Upper lobe of left lung (tissue), 6 donors: ENCODE results near the gene PARD3B. TPM values are rescaled to one million over a fixed set of nuclear protein-coding genes. Genes with fewer than 3 reads are reported as not detected.

Experiments
- ATAC-seq, 2 donors: fragments of 200-7000 bp; cut with Tn5 transposase; one replicate each; pipeline ENCODE4 v1.9.1; 2022; ENCODE audit warnings: mild to moderate bottlenecking in 2 of 2, moderate library complexity in 2 of 2; ENCODE audit not compliant: low FRiP score in 2 of 2
- DNase-seq, 2 donors: peaks; one replicate each; pipeline ENCODE4 v3.0.0-alpha.2; 2019 to 2020
- H3K27ac ChIP-seq, 4 donors: fragments of 200-600 bp; sonication (generic); one replicate each; pipeline ENCODE4 v1.5.1; 2016 to 2019
- H3K27me3 ChIP-seq, 4 donors: fragments of 200-600 bp; sonication (generic); one replicate each; pipeline ENCODE4 v1.5.1; 2017 to 2019
- H3K36me3 ChIP-seq, 4 donors: fragments of 200-600 bp; sonication (generic); one replicate each; pipeline ENCODE4 v1.5.1; 2016 to 2019
- H3K4me1 ChIP-seq, 4 donors: fragments of 200-600 bp; sonication (generic); one replicate each; pipeline ENCODE4 v1.5.1; 2018 to 2019
- H3K4me3 ChIP-seq, 4 donors: fragments of 200-600 bp; sonication (generic); one replicate each; pipeline ENCODE4 v1.5.1; 2017 to 2019; ENCODE audit warnings: mild to moderate bottlenecking in 2 of 4, moderate library complexity in 1 of 4
- H3K9me3 ChIP-seq, 4 donors: fragments of 200-600 bp; sonication (generic); one replicate each; pipeline ENCODE4 v1.5.1; 2018 to 2019
- CTCF ChIP-seq, 6 experiments: fragments of 450-650 bp in 4 of 6; fragments of 200-600 bp in 2 of 6; sonication (generic) in 2 of 6; IDR thresholded peaks; one replicate each; pipeline ENCODE4 v1.5.1; 2016 to 2019; ENCODE audit warnings: antibody characterized with exemption in 6 of 6
- EP300 ChIP-seq, 4 donors: sonication (generic); formaldehyde crosslinking; IDR thresholded peaks; one replicate each; pipeline ENCODE4 v1.5.1; 2017; ENCODE audit warnings: antibody characterized with exemption in 4 of 4, control low read depth in 2 of 4
- POLR2A ChIP-seq, 4 donors: fragments of 450-650 bp; IDR thresholded peaks; one replicate each; pipeline ENCODE4 v1.5.1; 2016 to 2017; ENCODE audit warnings: antibody characterized with exemption in 4 of 4, mild to moderate bottlenecking in 2 of 4
- POLR2AphosphoS5 ChIP-seq, 2 donors: sonication (generic); formaldehyde crosslinking; IDR thresholded peaks; one replicate each; pipeline ENCODE4 v1.5.1; 2017; ENCODE audit warnings: antibody characterized with exemption in 2 of 2
- WGBS, 2 donors: methylation state at CpG; one replicate each; pipeline ENCODE4 v1.1.5; 2017 to 2018; 5-methylcytosine and 5-hydroxymethylcytosine counted together
- total RNA-seq, 6 donors: library from RNA; depleted of rRNA in 4 of 6; stranded (reverse); fragments of >200 nt in 4 of 6; gene quantifications; one replicate each; pipeline versions ENCODE4 v1.1.0 to v1.2.1, GENCODE V29; 2016 to 2021
- donor health status: DM: no; HTN: no; CAD: no; lungs with moderate emphysema.
- donor health status: DM: no; HTN: yes; CAD: no; lungs with severe emphysema.

Gene PARD3B
- total RNA-seq, 6 donors from 2014 or later: 17.8 to 44.9 (median 24.2) TPM

DNA sequence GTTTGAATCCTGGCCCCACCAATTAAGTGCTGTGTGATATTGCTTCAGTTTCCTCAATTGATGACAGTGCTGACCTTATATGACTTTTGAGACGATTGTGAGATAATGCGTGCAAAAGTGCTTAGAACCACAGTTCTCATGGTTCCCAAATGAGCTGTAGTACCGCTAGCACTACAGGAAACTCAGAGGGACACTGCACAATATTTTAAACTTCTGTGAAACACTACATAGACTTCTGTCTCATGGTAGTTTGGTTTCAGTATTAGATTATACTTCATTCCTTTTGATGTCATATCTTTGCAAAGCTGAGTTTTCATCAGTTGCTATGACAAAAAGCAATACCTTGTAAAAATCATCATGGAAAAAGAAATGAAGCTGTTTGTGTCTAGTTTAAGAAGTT is 368.0 kb downstream of the PARD3B start:
- H3K27me3 ChIP-seq: no peaks in the 10 kb centered on the region
- WGBS, 2 donors: 89 to 92% methylated on average over 3 of the region's 3 CpGs
- no peaks in the 10 kb centered on the region for H3K4me1 ChIP-seq
- no peaks in the 10 kb centered on the region for H3K36me3 ChIP-seq
- H3K4me3 ChIP-seq: no peak overlapping the region
- H3K27ac ChIP-seq: no peak overlapping the region
- TF ChIP-seq POLR2A (IDR thresholded peaks at IDR 0.05): no peak
- ATAC-seq: no peak
- H3K9me3 ChIP-seq: no peaks in the 10 kb centered on the region
- no peak for DNase-seq

- Histone ChIP-seq H3K9me3 (no peaks in the 10 kb centered on the region), H3K36me3 (no peaks in the 10 kb centered on the region), H3K27ac (no peak overlapping the region), H3K4me3 (no peak overlapping the region), H3K27me3 (no peaks in the 10 kb centered on the region), H3K4me1 (no peaks in the 10 kb centered on the region)
- TF ChIP-seq CTCF (IDR thresholded peaks at IDR 0.05) (no peak), EP300 (IDR thresholded peaks at IDR 0.05) (no peak), POLR2AphosphoS5 (IDR thresholded peaks at IDR 0.05) (no peak)
- WGBS, 2 donors: 91 to 92% methylated on average over 8 of the region's 8 CpGs
- DNase-seq: no peak
- no peak for ATAC-seq
These were observed 368.7 kb downstream of the PARD3B start for GRCh38 chr2:204913854-204914464.

- no peaks in the 10 kb centered on the region for H3K27me3 ChIP-seq
- ATAC-seq (peak in 1 of 2 donors; percentile 26), DNase-seq (no peak)
- H3K4me3 ChIP-seq: no peak overlapping the region
- H3K27ac ChIP-seq: no peak overlapping the region
- no peak for TF ChIP-seq POLR2A (IDR thresholded peaks at IDR 0.05)
- TF ChIP-seq POLR2AphosphoS5 (IDR thresholded peaks at IDR 0.05): no peak
- no peak for TF ChIP-seq CTCF (IDR thresholded peaks at IDR 0.05)
- TF ChIP-seq EP300 (IDR thresholded peaks at IDR 0.05): no peak
- WGBS, 2 donors: 96 to 97% methylated on average over 9 of the region's 9 CpGs
- no peaks in the 10 kb centered on the region for H3K36me3 ChIP-seq
- no peaks in the 10 kb centered on the region for H3K4me1 ChIP-seq
- H3K9me3 ChIP-seq: no peaks in the 10 kb centered on the region
These were observed 369.4 kb downstream of the PARD3B start for GRCh38 chr2:204914708-204915107.

GRCh38 chr2:204917089-204917701 is 371.9 kb downstream of the PARD3B start:
- TF ChIP-seq EP300 (IDR thresholded peaks at IDR 0.05) (no peak), POLR2A (IDR thresholded peaks at IDR 0.05) (no peak), POLR2AphosphoS5 (IDR thresholded peaks at IDR 0.05) (no peak), CTCF (IDR thresholded peaks at IDR 0.05) (no peak)
- Histone ChIP-seq H3K27me3 (no peaks in the 10 kb centered on the region), H3K9me3 (no peaks in the 10 kb centered on the region), H3K4me1 (no peaks in the 10 kb centered on the region), H3K36me3 (no peaks in the 10 kb centered on the region), H3K4me3 (no peak overlapping the region), H3K27ac (no peak overlapping the region)
- 80 to 81% methylated on average over 2 of the region's 2 CpGs for WGBS, 2 donors
- DNase-seq: no peak
- no peak for ATAC-seq

DNA sequence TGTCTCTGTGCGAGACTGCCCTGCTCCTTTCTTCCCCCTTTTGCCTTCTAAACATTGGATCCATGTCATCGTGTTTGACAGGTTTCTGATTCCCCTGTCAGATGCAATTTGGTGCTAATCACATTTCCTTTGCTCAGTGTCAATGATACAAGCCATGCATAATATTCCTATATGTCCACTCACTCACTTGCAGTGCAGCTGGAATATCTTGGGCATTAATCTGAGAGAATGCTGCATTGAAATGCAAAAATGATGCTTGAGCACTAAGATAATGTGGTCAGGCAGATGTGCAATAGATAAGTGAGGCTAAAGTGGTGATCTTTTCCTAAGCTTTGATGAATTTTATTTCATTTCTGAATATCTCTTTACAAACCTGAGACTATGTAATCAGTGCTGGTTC is 375.5 kb downstream of the PARD3B start:
- H3K27ac ChIP-seq: no peak overlapping the region
- H3K4me3 ChIP-seq: no peak overlapping the region
- H3K9me3 ChIP-seq: no peaks in the 10 kb centered on the region
- 76 to 88% methylated on average over 2 of the region's 2 CpGs for WGBS, 2 donors
- DNase-seq (no peak), ATAC-seq (no peak)
- TF ChIP-seq EP300 (IDR thresholded peaks at IDR 0.05): no peak
- TF ChIP-seq CTCF (IDR thresholded peaks at IDR 0.05): no peak
- no peaks in the 10 kb centered on the region for H3K4me1 ChIP-seq
- no peaks in the 10 kb centered on the region for H3K36me3 ChIP-seq
- no peaks in the 10 kb centered on the region for H3K27me3 ChIP-seq
